Upper lobe of left lung (tissue), 6 donors: ENCODE measurements around the gene PRRX1. TPM values are rescaled to one million over a fixed set of nuclear protein-coding genes. Genes with fewer than 3 reads are reported as not detected.

Experiments used
- ATAC-seq, 2 donors: fragments of 200-7000 bp; cut with Tn5 transposase; one replicate each; pipeline ENCODE4 v1.9.1; 2022; ENCODE audit warnings: mild to moderate bottlenecking in 2 of 2, moderate library complexity in 2 of 2; ENCODE audit not compliant: low FRiP score in 2 of 2
- DNase-seq, 2 donors: peaks; one replicate each; pipeline ENCODE4 v3.0.0-alpha.2; 2019 to 2020
- H3K27ac ChIP-seq, 4 donors: fragments of 200-600 bp; sonication (generic); one replicate each; pipeline ENCODE4 v1.5.1; 2016 to 2019
- H3K27me3 ChIP-seq, 4 donors: fragments of 200-600 bp; sonication (generic); one replicate each; pipeline ENCODE4 v1.5.1; 2017 to 2019
- H3K36me3 ChIP-seq, 4 donors: fragments of 200-600 bp; sonication (generic); one replicate each; pipeline ENCODE4 v1.5.1; 2016 to 2019
- H3K4me1 ChIP-seq, 4 donors: fragments of 200-600 bp; sonication (generic); one replicate each; pipeline ENCODE4 v1.5.1; 2018 to 2019
- H3K4me3 ChIP-seq, 4 donors: fragments of 200-600 bp; sonication (generic); one replicate each; pipeline ENCODE4 v1.5.1; 2017 to 2019; ENCODE audit warnings: mild to moderate bottlenecking in 2 of 4, moderate library complexity in 1 of 4
- H3K9me3 ChIP-seq, 4 donors: fragments of 200-600 bp; sonication (generic); one replicate each; pipeline ENCODE4 v1.5.1; 2018 to 2019
- CTCF ChIP-seq, 6 experiments: fragments of 450-650 bp in 4 of 6; fragments of 200-600 bp in 2 of 6; sonication (generic) in 2 of 6; IDR thresholded peaks; one replicate each; pipeline ENCODE4 v1.5.1; 2016 to 2019; ENCODE audit warnings: antibody characterized with exemption in 6 of 6
- EP300 ChIP-seq, 4 donors: sonication (generic); formaldehyde crosslinking; IDR thresholded peaks; one replicate each; pipeline ENCODE4 v1.5.1; 2017; ENCODE audit warnings: antibody characterized with exemption in 4 of 4, control low read depth in 2 of 4
- POLR2A ChIP-seq, 4 donors: fragments of 450-650 bp; IDR thresholded peaks; one replicate each; pipeline ENCODE4 v1.5.1; 2016 to 2017; ENCODE audit warnings: antibody characterized with exemption in 4 of 4, mild to moderate bottlenecking in 2 of 4
- POLR2AphosphoS5 ChIP-seq, 2 donors: sonication (generic); formaldehyde crosslinking; IDR thresholded peaks; one replicate each; pipeline ENCODE4 v1.5.1; 2017; ENCODE audit warnings: antibody characterized with exemption in 2 of 2
- WGBS, 2 donors: methylation state at CpG; one replicate each; pipeline ENCODE4 v1.1.5; 2017 to 2018; 5-methylcytosine and 5-hydroxymethylcytosine counted together
- total RNA-seq, 6 donors: library from RNA; depleted of rRNA in 4 of 6; stranded (reverse); fragments of >200 nt in 4 of 6; gene quantifications; one replicate each; pipeline versions ENCODE4 v1.1.0 to v1.2.1, GENCODE V29; 2016 to 2021
- donor health status: DM: no; HTN: no; CAD: no; lungs with moderate emphysema.
- donor health status: DM: no; HTN: yes; CAD: no; lungs with severe emphysema.

The PRRX1 gene
- total RNA-seq: 10 to 100 TPM in 4 of 6 donors, 1 to 10 TPM in 2; 6.1 to 36.0 (median 19.1) TPM

DNA sequence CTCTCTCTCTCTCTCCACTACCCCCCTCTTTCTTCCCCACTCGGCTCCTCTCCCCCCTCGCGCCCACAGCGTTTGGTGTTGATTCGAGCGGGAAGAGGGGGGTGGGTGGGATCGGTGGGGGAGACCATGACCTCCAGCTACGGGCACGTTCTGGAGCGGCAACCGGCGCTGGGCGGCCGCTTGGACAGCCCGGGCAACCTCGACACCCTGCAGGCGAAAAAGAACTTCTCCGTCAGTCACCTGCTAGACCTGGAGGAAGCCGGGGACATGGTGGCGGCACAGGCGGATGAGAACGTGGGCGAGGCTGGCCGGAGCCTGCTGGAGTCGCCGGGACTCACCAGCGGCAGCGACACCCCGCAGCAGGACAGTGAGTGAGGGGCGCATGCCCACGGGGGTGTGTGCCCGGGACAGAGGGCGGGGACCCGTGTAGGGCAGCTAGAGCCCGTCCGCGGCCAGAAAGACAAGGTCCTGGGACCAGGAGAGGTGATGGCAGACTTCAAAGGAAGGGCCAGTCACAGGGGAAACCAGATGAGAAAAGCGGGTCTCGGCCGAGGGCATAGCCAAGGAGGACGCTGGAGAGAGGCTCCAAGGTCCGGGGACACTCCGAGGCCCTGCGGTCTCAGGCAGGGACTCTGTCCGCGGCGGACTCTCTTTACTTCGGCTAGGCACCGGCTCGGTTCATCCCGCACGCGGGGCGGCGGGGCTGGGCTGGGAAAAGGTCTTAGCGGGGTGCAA lies at the start of gene PRRX1:
TSS of gene PRRX1 (plus strand) at position 39 of the 735 bp plus-strand sequence. CDS start at position 127, 88 bp downstream.
- DNase-seq: peak in 1 of 2 donors; percentile 83
- peaks cover 0 to 60% (median 30%) of the 10 kb centered on the region in 4 donors for H3K27me3 ChIP-seq
- 3% methylated on average over 34 to 55 of the region's 56 CpGs for WGBS, 2 donors

GRCh38 chr1:170617591-170618330 lies 46.2 kb upstream of the PRRX1 start:
- H3K27ac ChIP-seq: no peak overlapping the region
- TF ChIP-seq CTCF (IDR thresholded peaks at IDR 0.05) (no peak), POLR2A (IDR thresholded peaks at IDR 0.05) (no peak), EP300 (IDR thresholded peaks at IDR 0.05) (no peak), POLR2AphosphoS5 (IDR thresholded peaks at IDR 0.05) (no peak)
- DNase-seq: no peak
- 76 to 77% methylated on average over 7 of the region's 7 CpGs for WGBS, 2 donors
- H3K9me3 ChIP-seq: no peaks in the 10 kb centered on the region
- H3K36me3 ChIP-seq: no peaks in the 10 kb centered on the region
- ATAC-seq: no peak
- H3K27me3 ChIP-seq: no peaks in the 10 kb centered on the region
- H3K4me3 ChIP-seq: no peak overlapping the region
- H3K4me1 ChIP-seq: no peaks in the 10 kb centered on the region

More for the DNA sequence above, at the start of gene PRRX1:
- TF ChIP-seq POLR2AphosphoS5 (IDR thresholded peaks at IDR 0.05): no peak
- TF ChIP-seq EP300 (IDR thresholded peaks at IDR 0.05): no peak
- no peaks in the 10 kb centered on the region for H3K36me3 ChIP-seq
- ATAC-seq: peak in 1 of 2 donors; percentile 20
- H3K4me1 ChIP-seq: peaks cover 26 to 64% (median 28%) of the 10 kb centered on the region in 4 donors
- H3K9me3 ChIP-seq: no peaks in the 10 kb centered on the region
- peak within 1 kb of the TSS; percentile 32 to 54 (median 47) for H3K4me3 ChIP-seq
- peak within 1 kb of the TSS; percentile 60 to 85 (median 80) for H3K27ac ChIP-seq

DNA sequence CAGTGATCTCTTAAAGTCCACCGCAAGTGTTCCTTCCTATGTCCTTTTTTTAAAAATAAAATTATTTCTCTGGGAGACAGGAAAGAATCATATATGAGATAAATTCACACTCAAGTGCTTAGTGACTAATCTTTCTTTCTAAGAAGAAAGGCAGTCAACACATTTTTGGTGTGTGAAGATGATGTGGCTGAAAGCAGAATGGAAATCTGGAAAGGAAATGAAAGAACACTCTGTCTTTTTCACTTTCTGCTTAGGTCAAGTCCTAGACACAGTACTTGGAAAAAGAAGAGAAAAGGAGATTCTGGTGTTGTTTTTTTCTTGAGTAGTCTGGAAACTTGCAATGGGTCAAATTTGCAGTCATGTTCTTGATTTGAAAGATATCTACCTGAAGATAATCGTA lies 45.5 kb upstream of the PRRX1 start:
- Histone ChIP-seq H3K4me1 (no peaks in the 10 kb centered on the region), H3K4me3 (no peak overlapping the region), H3K27ac (no peak overlapping the region), H3K27me3 (no peaks in the 10 kb centered on the region), H3K36me3 (no peaks in the 10 kb centered on the region), H3K9me3 (no peaks in the 10 kb centered on the region)
- DNase-seq (no peak), ATAC-seq (peak in 1 of 2 donors; percentile 28)
- WGBS, 2 donors: 91 to 94% methylated on average over 2 of the region's 2 CpGs
- TF ChIP-seq CTCF (IDR thresholded peaks at IDR 0.05): no peak
- no peak for TF ChIP-seq POLR2A (IDR thresholded peaks at IDR 0.05)
- no peak for TF ChIP-seq POLR2AphosphoS5 (IDR thresholded peaks at IDR 0.05)
- no peak for TF ChIP-seq EP300 (IDR thresholded peaks at IDR 0.05)

GRCh38 chr1:170619241-170620028 lies 44.5 kb upstream of the PRRX1 start:
- no peak overlapping the region for H3K27ac ChIP-seq
- DNase-seq (no peak), ATAC-seq (no peak)
- H3K36me3 ChIP-seq: no peaks in the 10 kb centered on the region
- no peaks in the 10 kb centered on the region for H3K9me3 ChIP-seq
- H3K27me3 ChIP-seq: no peaks in the 10 kb centered on the region
- no peak overlapping the region for H3K4me3 ChIP-seq
- H3K4me1 ChIP-seq: no peaks in the 10 kb centered on the region
- WGBS, 2 donors: 56 to 66% methylated on average over 7 of the region's 7 CpGs
- TF ChIP-seq POLR2A (IDR thresholded peaks at IDR 0.05) (no peak), POLR2AphosphoS5 (IDR thresholded peaks at IDR 0.05) (no peak), EP300 (IDR thresholded peaks at IDR 0.05) (no peak), CTCF (IDR thresholded peaks at IDR 0.05) (no peak)

- Histone ChIP-seq H3K4me1 (no peaks in the 10 kb centered on the region), H3K27ac (no peak overlapping the region), H3K4me3 (no peak overlapping the region), H3K9me3 (no peaks in the 10 kb centered on the region), H3K36me3 (no peaks in the 10 kb centered on the region), H3K27me3 (no peaks in the 10 kb centered on the region)
- no peak for TF ChIP-seq POLR2AphosphoS5 (IDR thresholded peaks at IDR 0.05)
- no peak for TF ChIP-seq POLR2A (IDR thresholded peaks at IDR 0.05)
- no peak for TF ChIP-seq EP300 (IDR thresholded peaks at IDR 0.05)
- no peak for TF ChIP-seq CTCF (IDR thresholded peaks at IDR 0.05)
- DNase-seq (no peak), ATAC-seq (no peak)
Observed at GRCh38 chr1:170620164-170620563, 43.8 kb upstream of the PRRX1 start.
